ENCODE data around the gene PPEF2. TPM values are rescaled to one million over a fixed set of nuclear protein-coding genes. Genes with fewer than 3 reads are reported as not detected.
"Not testable (repeated sequence)": the region's sequence is repeated elsewhere in the genome, so short reads cannot be mapped to it uniquely, and the experiment has no call there.

PPEF2 gene
- total and polyA plus RNA-seq, 3 donors from 2014 or later: 0.50 to 1.4 (median 0.71) TPM

- H3K4me3 ChIP-seq: no peak overlapping the region
- no peak overlapping the region for H3K27ac ChIP-seq
- no peaks in the 10 kb centered on the region for H3K9me3 ChIP-seq
- no peaks in the 10 kb centered on the region for H3K27me3 ChIP-seq
- H3K4me1 ChIP-seq: no peaks in the 10 kb centered on the region
- intact Hi-C loops (cut with DNase I; ENCODE audit: low total_unique reads): no loop called here
- no peak for DNase-seq
- H3K36me3 ChIP-seq (ENCODE audit: low read depth, missing control alignments): no peaks in the 10 kb centered on the region
- TF ChIP-seq POLR2A (IDR thresholded peaks at IDR 0.05) (no peak), CTCF (IDR thresholded peaks at IDR 0.05) (no peak)
- 80 to 84% methylated on average over 4 of the region's 4 CpGs for WGBS, 2 donors
Measured at GRCh38 chr4:75848891-75849290, 53.4 kb downstream of the PPEF2 start.

GRCh38 chr4:75848171-75848760 lies 54.0 kb downstream of the PPEF2 start:
- 34 to 35% methylated on average over 14 of the region's 14 CpGs for WGBS, 2 donors
- H3K27me3 ChIP-seq; H3K36me3 ChIP-seq (ENCODE audit: low read depth, missing control alignments); H3K27ac ChIP-seq; H3K9me3 ChIP-seq; intact Hi-C loops (cut with DNase I; ENCODE audit: low total_unique reads); H3K4me3 ChIP-seq; H3K4me1 ChIP-seq: not testable (repeated sequence)
- DNase-seq: peak; percentile 19
- TF ChIP-seq CTCF (IDR thresholded peaks at IDR 0.05): peak in 2 of 3 experiments; percentile 31 to 59

GRCh38 chr4:75845992-75846391 lies 56.3 kb downstream of the PPEF2 start:
- WGBS, 2 donors: 88 to 91% methylated on average over 2 of the region's 2 CpGs
- no peaks in the 10 kb centered on the region for H3K36me3 ChIP-seq (ENCODE audit: low read depth, missing control alignments)
- H3K4me3 ChIP-seq: no peak overlapping the region
- TF ChIP-seq POLR2A (IDR thresholded peaks at IDR 0.05) (no peak), CTCF (IDR thresholded peaks at IDR 0.05) (no peak)
- DNase-seq: no peak
- no peak overlapping the region for H3K27ac ChIP-seq
- intact Hi-C loops (cut with DNase I; ENCODE audit: low total_unique reads): no loop called here
- H3K9me3 ChIP-seq: no peaks in the 10 kb centered on the region
- no peaks in the 10 kb centered on the region for H3K27me3 ChIP-seq
- no peaks in the 10 kb centered on the region for H3K4me1 ChIP-seq

GRCh38 chr4:75844151-75844662 lies 58.0 kb downstream of the PPEF2 start:
- no peak overlapping the region for H3K4me3 ChIP-seq
- no peaks in the 10 kb centered on the region for H3K4me1 ChIP-seq
- no peaks in the 10 kb centered on the region for H3K36me3 ChIP-seq (ENCODE audit: low read depth, missing control alignments)
- no peaks in the 10 kb centered on the region for H3K9me3 ChIP-seq
- DNase-seq: peak; percentile 36
- H3K27ac ChIP-seq: peak overlapping the region; percentile 28 to 68
- no peak for TF ChIP-seq CTCF (IDR thresholded peaks at IDR 0.05)
- intact Hi-C loops (cut with DNase I; ENCODE audit: low total_unique reads): no loop called here
- no peaks in the 10 kb centered on the region for H3K27me3 ChIP-seq
- 82 to 86% methylated on average over 3 of the region's 3 CpGs for WGBS, 2 donors

- no peaks in the 10 kb centered on the region for H3K36me3 ChIP-seq (ENCODE audit: low read depth, missing control alignments)
- H3K4me3 ChIP-seq: no peak overlapping the region
- H3K9me3 ChIP-seq: no peaks in the 10 kb centered on the region
- peak overlapping the region in 1 of 2 donors; percentile 44 for H3K27ac ChIP-seq
- WGBS, 2 donors: 82 to 91% methylated on average over 4 of the region's 4 CpGs
- H3K4me1 ChIP-seq: no peaks in the 10 kb centered on the region
- TF ChIP-seq POLR2A (IDR thresholded peaks at IDR 0.05) (no peak), CTCF (IDR thresholded peaks at IDR 0.05) (no peak)
- DNase-seq: no peak
- intact Hi-C loops (cut with DNase I; ENCODE audit: low total_unique reads): no loop called here
- H3K27me3 ChIP-seq: no peaks in the 10 kb centered on the region
Measured at GRCh38 chr4:75843596-75843995, 58.7 kb downstream of the PPEF2 start.

Data from testis (tissue), 3 donors.